Measurements from ENCODE around the gene DCAKD. TPM values are rescaled to one million over a fixed set of nuclear protein-coding genes. Genes with fewer than 3 reads are reported as not detected.

DCAKD gene
- total and polyA plus RNA-seq, 3 experiments from 2014 or later, result 17.6 to 32.5 (median 31.3) TPM

- Mint-ChIP-seq H3K27me3 (no peaks in the 10 kb centered on the region), H3K4me3 (no peak overlapping the region), H3K27ac (no peak overlapping the region), H3K9me3 (no peaks in the 10 kb centered on the region), H3K4me1 (peaks cover 0 to 2% (median 0%) of the 10 kb centered on the region in 3 donors), H3K36me3 (peaks cover 11 to 84% (median 19%) of the 10 kb centered on the region in 3 donors)
- POLR2A ChIA-PET, result no interaction called here
- peak in 1 of 5 donors; percentile 33 for DNase-seq
- no peaks in the 10 kb centered on the region for H3K9me3 ChIP-seq (ENCODE audit: low read length)
- H3K4me1 ChIP-seq (ENCODE audit: insufficient read depth, low read length), result no peaks in the 10 kb centered on the region
- CTCF ChIA-PET, result no interaction called here
- no peak overlapping the region for H3K4me3 ChIP-seq (ENCODE audit: low read length)
- H3K27me3 ChIP-seq (ENCODE audit: insufficient read depth, low read length, poor library complexity, severe bottlenecking), result no peaks in the 10 kb centered on the region
- H3K36me3 ChIP-seq (ENCODE audit: insufficient read depth, low read length), result peaks cover 62% of the 10 kb centered on the region
- H3K27ac ChIP-seq (ENCODE audit: low read depth, low read length), result no peak overlapping the region
Measured at GRCh38 chr17:45092911-45093430, 41.5 kb upstream of the DCAKD start.

- Histone ChIP-seq H3K27me3 (ENCODE audit: insufficient read depth, low read length, poor library complexity, severe bottlenecking) (no peaks in the 10 kb centered on the region), H3K36me3 (ENCODE audit: insufficient read depth, low read length) (peaks cover 62% of the 10 kb centered on the region), H3K9me3 (ENCODE audit: low read length) (no peaks in the 10 kb centered on the region), H3K4me1 (ENCODE audit: insufficient read depth, low read length) (no peaks in the 10 kb centered on the region), H3K27ac (ENCODE audit: low read depth, low read length) (no peak overlapping the region), H3K4me3 (ENCODE audit: low read length) (no peak overlapping the region)
- H3K27ac Mint-ChIP-seq, result peak overlapping the region in 3 of 8 donors; percentile 5 to 66 (median 37)
- H3K27me3 Mint-ChIP-seq, result no peaks in the 10 kb centered on the region
- H3K36me3 Mint-ChIP-seq, result peaks cover 11 to 84% (median 22%) of the 10 kb centered on the region in 3 donors
- H3K4me3 Mint-ChIP-seq, result no peak overlapping the region
- peak in 1 of 5 donors; percentile 26 for DNase-seq
- ChIA-PET POLR2A (interaction anchor here (0.7 kb wide), 1 partner anchor 319 kb away, joined by 4 read pairs; no protein-coding TSS in a partner anchor), CTCF (no interaction called here)
- H3K4me1 Mint-ChIP-seq, result peaks cover 0 to 2% (median 0%) of the 10 kb centered on the region in 3 donors
- H3K9me3 Mint-ChIP-seq, result no peaks in the 10 kb centered on the region
Measured at GRCh38 chr17:45091778-45092425, 40.5 kb upstream of the DCAKD start.

DNA sequence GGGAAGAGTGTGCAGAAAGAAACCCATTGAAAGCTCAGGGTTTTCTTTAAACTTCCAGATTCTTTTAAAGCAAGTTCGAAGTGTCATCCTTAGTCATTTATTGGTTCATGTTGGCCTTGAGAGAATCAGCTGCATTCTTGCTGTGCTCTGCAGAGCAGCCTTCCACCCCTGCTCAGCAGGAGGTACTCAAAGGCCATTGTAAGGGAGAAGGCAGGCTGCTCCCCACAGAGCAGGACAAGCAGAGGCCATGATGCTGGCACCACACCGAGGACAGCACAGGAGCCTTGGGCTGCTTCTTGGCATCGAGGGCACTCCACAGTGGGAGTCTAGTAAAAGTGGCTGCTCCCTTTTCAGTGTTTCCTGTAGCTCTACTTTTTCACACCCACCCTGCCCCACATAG, 39.3 kb upstream of the DCAKD start:
- Mint-ChIP-seq H3K4me3 (no peak overlapping the region), H3K27ac (peak overlapping the region in 3 of 8 donors; percentile 15 to 52 (median 47)), H3K36me3 (peaks cover 6 to 79% (median 15%) of the 10 kb centered on the region in 3 donors), H3K9me3 (no peaks in the 10 kb centered on the region), H3K27me3 (no peaks in the 10 kb centered on the region), H3K4me1 (peaks cover 0 to 2% (median 0%) of the 10 kb centered on the region in 3 donors)
- POLR2A ChIA-PET, result no interaction called here
- H3K27ac ChIP-seq (ENCODE audit: low read depth, low read length), result no peak overlapping the region
- H3K4me3 ChIP-seq (ENCODE audit: low read length), result no peak overlapping the region
- no peaks in the 10 kb centered on the region for H3K4me1 ChIP-seq (ENCODE audit: insufficient read depth, low read length)
- CTCF ChIA-PET, result interaction anchor here (2.1 kb wide), 1 partner anchor 9 kb away, joined by 9 read pairs; no protein-coding TSS in a partner anchor
- H3K27me3 ChIP-seq (ENCODE audit: insufficient read depth, low read length, poor library complexity, severe bottlenecking), result no peaks in the 10 kb centered on the region
- peak in 1 of 5 donors; percentile 15 for DNase-seq
- peaks cover 63% of the 10 kb centered on the region for H3K36me3 ChIP-seq (ENCODE audit: insufficient read depth, low read length)
- no peaks in the 10 kb centered on the region for H3K9me3 ChIP-seq (ENCODE audit: low read length)

DNA sequence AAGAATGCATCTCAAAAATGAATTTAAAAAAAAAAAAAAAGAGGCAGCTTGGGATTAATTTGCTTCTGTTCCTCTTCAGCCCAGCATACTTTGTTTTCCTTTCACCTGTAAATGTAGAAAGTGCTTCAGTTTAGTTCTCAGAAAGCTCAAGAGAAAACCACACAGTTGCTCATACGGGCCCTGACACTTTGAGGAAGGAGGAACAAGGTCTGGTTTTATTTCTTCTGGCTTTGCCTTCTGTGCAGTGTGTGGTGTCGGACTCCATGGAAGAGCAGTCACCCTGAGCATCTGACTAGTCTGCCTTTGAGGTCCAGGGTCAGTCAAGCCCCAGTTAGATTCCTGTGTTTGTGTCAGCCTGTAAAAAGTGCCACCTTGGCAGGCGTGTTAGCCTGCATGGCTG, 37.3 kb upstream of the DCAKD start:
- H3K27ac Mint-ChIP-seq, result no peak overlapping the region
- ChIA-PET POLR2A (no interaction called here), CTCF (interaction anchor here (2.1 kb wide), 1 partner anchor 11 kb away, joined by 9 read pairs; no protein-coding TSS in a partner anchor)
- Histone ChIP-seq H3K36me3 (ENCODE audit: insufficient read depth, low read length) (peaks cover 65% of the 10 kb centered on the region), H3K9me3 (ENCODE audit: low read length) (no peaks in the 10 kb centered on the region), H3K27ac (ENCODE audit: low read depth, low read length) (no peak overlapping the region), H3K4me3 (ENCODE audit: low read length) (no peak overlapping the region), H3K27me3 (ENCODE audit: insufficient read depth, low read length, poor library complexity, severe bottlenecking) (no peaks in the 10 kb centered on the region), H3K4me1 (ENCODE audit: insufficient read depth, low read length) (no peaks in the 10 kb centered on the region)
- H3K9me3 Mint-ChIP-seq, result no peaks in the 10 kb centered on the region
- no peaks in the 10 kb centered on the region for H3K27me3 Mint-ChIP-seq
- peaks cover 6 to 77% (median 11%) of the 10 kb centered on the region in 3 donors for H3K36me3 Mint-ChIP-seq
- peaks cover 0 to 2% (median 0%) of the 10 kb centered on the region in 3 donors for H3K4me1 Mint-ChIP-seq
- no peak for DNase-seq
- no peak overlapping the region for H3K4me3 Mint-ChIP-seq

DNA sequence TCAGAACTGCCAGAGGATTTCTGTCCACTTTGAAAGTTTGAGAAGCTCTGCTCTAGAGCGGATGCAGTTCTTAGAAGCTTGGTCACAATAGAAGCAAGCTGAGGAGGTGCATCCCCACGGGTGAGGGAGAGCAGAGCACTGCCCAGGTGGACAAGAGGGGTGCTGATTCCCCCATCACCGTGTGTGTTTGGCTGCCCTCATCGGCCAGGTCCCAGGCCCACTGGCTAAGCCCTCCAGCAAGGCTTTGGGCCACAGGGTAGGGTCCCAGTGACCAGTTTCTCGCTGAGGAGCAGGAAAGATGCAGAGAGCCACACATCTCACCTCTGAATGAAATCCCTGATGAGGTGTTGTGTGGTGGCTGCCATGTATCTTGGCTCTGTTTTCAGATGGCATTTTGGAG, 36.5 kb upstream of the DCAKD start:
- Mint-ChIP-seq H3K27me3 (no peaks in the 10 kb centered on the region), H3K27ac (no peak overlapping the region), H3K9me3 (no peaks in the 10 kb centered on the region), H3K36me3 (peaks cover 6 to 75% (median 15%) of the 10 kb centered on the region in 3 donors), H3K4me1 (peaks cover 0 to 2% (median 0%) of the 10 kb centered on the region in 3 donors), H3K4me3 (no peak overlapping the region)
- no peak for DNase-seq
- ChIA-PET POLR2A (no interaction called here), CTCF (no interaction called here)
- H3K27ac ChIP-seq (ENCODE audit: low read depth, low read length), result no peak overlapping the region
- H3K4me3 ChIP-seq (ENCODE audit: low read length), result no peak overlapping the region
- no peaks in the 10 kb centered on the region for H3K27me3 ChIP-seq (ENCODE audit: insufficient read depth, low read length, poor library complexity, severe bottlenecking)
- peaks cover 63% of the 10 kb centered on the region for H3K36me3 ChIP-seq (ENCODE audit: insufficient read depth, low read length)
- H3K4me1 ChIP-seq (ENCODE audit: insufficient read depth, low read length), result no peaks in the 10 kb centered on the region
- H3K9me3 ChIP-seq (ENCODE audit: low read length), result no peaks in the 10 kb centered on the region

GRCh38 chr17:45087504-45087975, 36.1 kb upstream of the DCAKD start:
- peaks cover 0 to 2% (median 0%) of the 10 kb centered on the region in 3 donors for H3K4me1 Mint-ChIP-seq
- Histone ChIP-seq H3K4me3 (ENCODE audit: low read length) (no peak overlapping the region), H3K4me1 (ENCODE audit: insufficient read depth, low read length) (no peaks in the 10 kb centered on the region), H3K9me3 (ENCODE audit: low read length) (no peaks in the 10 kb centered on the region), H3K27ac (ENCODE audit: low read depth, low read length) (no peak overlapping the region), H3K27me3 (ENCODE audit: insufficient read depth, low read length, poor library complexity, severe bottlenecking) (no peaks in the 10 kb centered on the region), H3K36me3 (ENCODE audit: insufficient read depth, low read length) (peaks cover 59% of the 10 kb centered on the region)
- ChIA-PET POLR2A (no interaction called here), CTCF (interaction anchor here (2.6 kb wide), 1 partner anchor 11 kb away, joined by 10 read pairs; no protein-coding TSS in a partner anchor)
- H3K9me3 Mint-ChIP-seq, result no peaks in the 10 kb centered on the region
- peaks cover 6 to 74% (median 15%) of the 10 kb centered on the region in 3 donors for H3K36me3 Mint-ChIP-seq
- H3K4me3 Mint-ChIP-seq, result no peak overlapping the region
- H3K27me3 Mint-ChIP-seq, result no peaks in the 10 kb centered on the region
- DNase-seq, result no peak
- no peak overlapping the region for H3K27ac Mint-ChIP-seq

- H3K36me3 ChIP-seq (ENCODE audit: insufficient read depth, low read length), result peaks cover 60% of the 10 kb centered on the region
- no peak overlapping the region for H3K27ac Mint-ChIP-seq
- CTCF ChIA-PET, result interaction anchor here (1.2 to 2.6 kb wide), 3 partner anchors 12 to 46 kb away, joined by 3 to 10 read pairs (median 3); partner anchors contain the start of gene PLCD3
Measured at GRCh38 chr17:45086865-45087503, 35.6 kb upstream of the DCAKD start.

GRCh38 chr17:45086391-45086790, 35.0 kb upstream of the DCAKD start:
- no peaks in the 10 kb centered on the region for H3K4me1 Mint-ChIP-seq

More at GRCh38 chr17:45086865-45087503, 35.6 kb upstream of the DCAKD start:
- Histone ChIP-seq H3K9me3 (ENCODE audit: low read length) (no peaks in the 10 kb centered on the region), H3K4me3 (ENCODE audit: low read length) (no peak overlapping the region), H3K4me1 (ENCODE audit: insufficient read depth, low read length) (no peaks in the 10 kb centered on the region), H3K27me3 (ENCODE audit: insufficient read depth, low read length, poor library complexity, severe bottlenecking) (no peaks in the 10 kb centered on the region), H3K27ac (ENCODE audit: low read depth, low read length) (no peak overlapping the region)
- no peaks in the 10 kb centered on the region for H3K27me3 Mint-ChIP-seq
- peaks cover 4 to 75% (median 13%) of the 10 kb centered on the region in 3 donors for H3K36me3 Mint-ChIP-seq
- no peak overlapping the region for H3K4me3 Mint-ChIP-seq
- DNase-seq, result no peak
- no peaks in the 10 kb centered on the region for H3K9me3 Mint-ChIP-seq
- peaks cover 0 to under 1% (median 0%) of the 10 kb centered on the region in 3 donors for H3K4me1 Mint-ChIP-seq
- POLR2A ChIA-PET, result no interaction called here

More at GRCh38 chr17:45086391-45086790, 35.0 kb upstream of the DCAKD start:
- Mint-ChIP-seq H3K4me3 (no peak overlapping the region), H3K36me3 (peaks cover 3 to 75% (median 11%) of the 10 kb centered on the region in 3 donors), H3K9me3 (no peaks in the 10 kb centered on the region), H3K27me3 (no peaks in the 10 kb centered on the region), H3K27ac (no peak overlapping the region)
- H3K36me3 ChIP-seq (ENCODE audit: insufficient read depth, low read length), result peaks cover 60% of the 10 kb centered on the region
- H3K4me3 ChIP-seq (ENCODE audit: low read length), result no peak overlapping the region
- DNase-seq, result no peak
- H3K27ac ChIP-seq (ENCODE audit: low read depth, low read length), result no peak overlapping the region
- POLR2A ChIA-PET, result interaction anchor here (0.6 kb wide), 1 partner anchor 1158 kb away, joined by 5 read pairs; no protein-coding TSS in a partner anchor
- no peaks in the 10 kb centered on the region for H3K9me3 ChIP-seq (ENCODE audit: low read length)
- CTCF ChIA-PET, result interaction anchor here (1.2 to 2.6 kb wide), 3 partner anchors 13 to 46 kb away, joined by 3 to 10 read pairs (median 3); partner anchors contain the start of gene PLCD3
- no peaks in the 10 kb centered on the region for H3K4me1 ChIP-seq (ENCODE audit: insufficient read depth, low read length)
- H3K27me3 ChIP-seq (ENCODE audit: insufficient read depth, low read length, poor library complexity, severe bottlenecking), result no peaks in the 10 kb centered on the region

Data from CD8-positive, alpha-beta memory T cell (primary cell).